GM23338 (cell line): Measurements from ENCODE around the gene MMP27. TPM values are rescaled to one million over a fixed set of nuclear protein-coding genes. Genes with fewer than 3 reads are reported as not detected.

Source experiments
- ATAC-seq: fragments of 200-7000 bp; cut with Tn5 transposase; 3 replicates; pipeline ENCODE4 v1.9.1; 2020
- DNase-seq: peaks from one replicate; pipeline ENCODE4 v3.0.0-alpha.2; 2015; ENCODE audit warnings: low spot score
- H2AFZ ChIP-seq: fragments of 200-600 bp; sonication (generic); 2 replicates; pipeline ENCODE4 v1.8.0; 2016; ENCODE audit warnings: antibody characterized with exemption, mild to moderate bottlenecking, moderate library complexity
- H3F3A ChIP-seq: fragments of 200-600 bp; sonication (generic); replicated peaks from 2 replicates; pipeline ENCODE4 v1.8.0; 2017; ENCODE audit warnings: antibody characterized with exemption, mixed run types, low read depth
- H3K27ac ChIP-seq: fragments of 200-600 bp; sonication (generic); 2 replicates; pipeline ENCODE4 v1.6.1; 2016; ENCODE audit warnings: low read depth
- H3K27me3 ChIP-seq: fragments of 200-600 bp; sonication (generic); 2 replicates; pipeline ENCODE4 v1.8.0; 2016; ENCODE audit warnings: mild to moderate bottlenecking, mixed run types, moderate library complexity; ENCODE audit not compliant: insufficient read depth
- H3K36me3 ChIP-seq: fragments of 200-600 bp; sonication (generic); 2 replicates; pipeline ENCODE4 v1.8.0; 2016; ENCODE audit warnings: mild to moderate bottlenecking; ENCODE audit not compliant: insufficient read depth
- H3K4me1 ChIP-seq: fragments of 200-600 bp; sonication (generic); 2 replicates; pipeline ENCODE4 v1.8.0; 2016; ENCODE audit warnings: mild to moderate bottlenecking, moderate library complexity; ENCODE audit not compliant: insufficient read depth
- H3K4me2 ChIP-seq: fragments of 200-600 bp; sonication (generic); 2 replicates; pipeline ENCODE4 v1.7.1; 2017; ENCODE audit warnings: mixed run types
- H3K4me3 ChIP-seq: fragments of 200-600 bp; sonication (generic); 2 replicates; pipeline ENCODE4 v1.6.1; 2016; ENCODE audit warnings: mixed run types
- H3K79me2 ChIP-seq: fragments of 200-600 bp; sonication (generic); replicated peaks from 2 replicates; pipeline ENCODE4 v1.8.0; 2017; ENCODE audit warnings: mild to moderate bottlenecking; ENCODE audit not compliant: insufficient read depth
- H3K9me2 ChIP-seq: fragments of 200-600 bp; sonication (generic); 2 replicates; pipeline ENCODE4 v1.8.0; 2017; ENCODE audit not compliant: insufficient read depth
- H4K20me1 ChIP-seq: fragments of 200-600 bp; sonication (generic); replicated peaks from 2 replicates; pipeline ENCODE4 v1.8.0; 2017; ENCODE audit warnings: mild to moderate bottlenecking; ENCODE audit not compliant: insufficient read depth
- H3K27ac Mint-ChIP-seq: 2 replicates; pipeline ENCODE4 v1.8.0; 2020; ENCODE audit warnings: inconsistent platforms, mild to moderate bottlenecking, moderate library complexity, mixed read lengths
- H3K27me3 Mint-ChIP-seq: 3 replicates; pipeline ENCODE4 v1.8.0; 2022; ENCODE audit warnings: low read depth, mild to moderate bottlenecking, moderate library complexity, mixed read lengths, inconsistent platforms; ENCODE audit not compliant: insufficient read depth, poor library complexity
- H3K36me3 Mint-ChIP-seq: 3 replicates; pipeline ENCODE4 v1.8.0; 2021; ENCODE audit warnings: low read depth, mild to moderate bottlenecking, inconsistent platforms, moderate library complexity, mixed read lengths
- H3K4me1 Mint-ChIP-seq: 3 replicates; pipeline ENCODE4 v1.8.0; 2020; ENCODE audit warnings: mild to moderate bottlenecking, inconsistent platforms, mixed read lengths
- H3K4me3 Mint-ChIP-seq: 3 replicates; pipeline ENCODE4 v1.8.0; 2021; ENCODE audit warnings: moderate library complexity, mild to moderate bottlenecking, inconsistent platforms, mixed read lengths
- H3K9me3 Mint-ChIP-seq: 3 replicates; pipeline ENCODE4 v1.8.0; 2020; ENCODE audit warnings: moderate library complexity, mild to moderate bottlenecking, inconsistent platforms, mixed read lengths
- CREB1 ChIP-seq: fragments of 250-450 bp; sonication (Bioruptor Pico); IDR thresholded peaks from 2 replicates; pipeline ENCODE4 v1.5.0; 2020; ENCODE audit warnings: low read depth, mild to moderate bottlenecking, moderate library complexity
- CTCF ChIP-seq, 2 experiments: fragments of 200-600 bp in 1 of 2; sonication (generic) in 1 of 2; conservative IDR thresholded peaks; 2 replicates each; pipeline versions ENCODE4 v1.5.1 to v1.6.1; 2016 to 2017; ENCODE audit warnings: antibody characterized with exemption in 2 of 2, low read depth in 2 of 2, mild to moderate bottlenecking in 2 of 2, moderate library complexity in 1 of 2
- ETS1 ChIP-seq: IDR thresholded peaks from 2 replicates; pipeline ENCODE4 v1.6.1; 2016; ENCODE audit warnings: antibody characterized with exemption
- EZH2 ChIP-seq: fragments of 200-600 bp; sonication (generic); IDR thresholded peaks from one replicate; pipeline ENCODE4 v1.8.0; 2017; ENCODE audit warnings: antibody characterized with exemption, mild to moderate bottlenecking, low read depth; ENCODE audit not compliant: unreplicated experiment
- EZH2phosphoT487 ChIP-seq: fragments of 200-600 bp; sonication (generic); IDR thresholded peaks from one replicate; pipeline ENCODE4 v1.8.1; 2018; ENCODE audit warnings: antibody characterized with exemption; ENCODE audit not compliant: unreplicated experiment
- JUNB ChIP-seq: IDR thresholded peaks from one replicate; pipeline ENCODE4 v1.6.1; 2016; ENCODE audit warnings: antibody characterized with exemption; ENCODE audit not compliant: unreplicated experiment
- NANOG ChIP-seq: IDR thresholded peaks from 2 replicates; pipeline ENCODE4 v1.6.1; 2016; ENCODE audit warnings: antibody characterized with exemption, borderline replicate concordance
- POLR2AphosphoS5 ChIP-seq: IDR thresholded peaks from 2 replicates; pipeline ENCODE4 v1.6.1; 2016; ENCODE audit warnings: antibody characterized with exemption, low read depth
- REST ChIP-seq: IDR thresholded peaks from one replicate; pipeline ENCODE4 v1.6.1; 2018; ENCODE audit warnings: antibody characterized with exemption; ENCODE audit not compliant: unreplicated experiment
- STAT1 ChIP-seq: IDR thresholded peaks from one replicate; pipeline ENCODE4 v1.6.1; 2016; ENCODE audit warnings: antibody characterized with exemption; ENCODE audit not compliant: unreplicated experiment
- ZNF114 ChIP-seq: fragments of 250-450 bp; sonication (Bioruptor Pico); IDR thresholded peaks from 2 replicates; pipeline ENCODE4 v1.5.0; 2020; ENCODE audit warnings: mild to moderate bottlenecking, moderate library complexity
- ZNF331 ChIP-seq: fragments of 250-450 bp; sonication (Bioruptor Pico); IDR thresholded peaks from 2 replicates; pipeline ENCODE4 v1.5.0; 2020; ENCODE audit warnings: low read depth, mild to moderate bottlenecking, moderate library complexity
- ZNF462 ChIP-seq: fragments of 250-450 bp; sonication (Bioruptor Pico); IDR thresholded peaks from 2 replicates; pipeline ENCODE4 v1.5.0; 2020; ENCODE audit warnings: mild to moderate bottlenecking, moderate library complexity
- polyA plus RNA-seq: library from polyadenylated mRNA; unstranded; fragments of >200 nt; fragmentation: Nextera tagmentation; extraction: Ambion mirVana; gene quantifications from 2 replicates; pipeline ENCODE4 v1.2.1, GENCODE V29; 2016
- total RNA-seq: library from RNA; depleted of rRNA; stranded (reverse); fragments of >200 nt; shearing (Covaris generic); gene quantifications from 2 replicates; pipeline ENCODE4 v1.2.3, GENCODE V29; 2014

The MMP27 gene
- total and polyA plus RNA-seq, 2 experiments from 2014 or later: not detected

GRCh38 chr11:102722821-102723220 is 17.3 kb upstream of the MMP27 start:
- H3K4me1 Mint-ChIP-seq: 0 out of 3 replicates have a peak, but pooled peaks cover 3% of the 10 kb centered on the region
- Histone ChIP-seq H2AFZ (no peak overlapping the region), H4K20me1 (no peaks in the 10 kb centered on the region), H3K4me2 (no peak overlapping the region), H3K27ac (no peak overlapping the region), H3K36me3 (no peaks in the 10 kb centered on the region), H3K27me3 (no peaks in the 10 kb centered on the region), H3F3A (no peaks in the 10 kb centered on the region), H3K4me1 (no peaks in the 10 kb centered on the region), H3K4me3 (no peak overlapping the region), H3K9me2 (peaks cover 16% of the 10 kb centered on the region; the same call in 1 of the 2 replicates), H3K79me2 (no peaks in the 10 kb centered on the region)
- H3K36me3 Mint-ChIP-seq: no peaks in the 10 kb centered on the region
- H3K27ac Mint-ChIP-seq: no peak overlapping the region
- no peaks in the 10 kb centered on the region for H3K9me3 Mint-ChIP-seq
- no peak for DNase-seq
- H3K27me3 Mint-ChIP-seq: no peaks in the 10 kb centered on the region
- no peak overlapping the region for H3K4me3 Mint-ChIP-seq
- no peak for TF ChIP-seq ZNF114 (CRISPR knock-in tag)
- no peak for TF ChIP-seq REST
- TF ChIP-seq ZNF331 (CRISPR knock-in tag): no peak
- TF ChIP-seq STAT1: no peak
- TF ChIP-seq POLR2AphosphoS5: no peak
- no peak for TF ChIP-seq NANOG
- TF ChIP-seq EZH2phosphoT487: no peak
- TF ChIP-seq ZNF462 (CRISPR knock-in tag): no peak
- TF ChIP-seq ETS1: no peak
- TF ChIP-seq EZH2: no peak
- TF ChIP-seq JUNB: no peak
- TF ChIP-seq CREB1 (CRISPR knock-in tag): no peak
- no peak for TF ChIP-seq CTCF (conservative IDR thresholded peaks at IDR 0.05; ENCODE audit: low read depth in 2 of 2)
- ATAC-seq: no peak
